Liver (tissue), 3 donors: Measurements from ENCODE around the gene C2CD2.
"Not testable (repeated sequence)": the region's sequence is repeated elsewhere in the genome, so short reads cannot be mapped to it uniquely, and the experiment has no call there.

Source experiments
- EGR1 ChIP-seq, 2 donors: IDR thresholded peaks; 2 replicates each; pipeline ENCODE4 v1.6.1; 2016 to 2018; ENCODE audit warnings: antibody characterized with exemption in 2 of 2, low read depth in 2 of 2
- FOXA1 ChIP-seq: IDR thresholded peaks from 2 replicates; pipeline ENCODE4 v1.6.1; 2016; ENCODE audit warnings: antibody characterized with exemption
- GABPA ChIP-seq, 2 donors: IDR thresholded peaks in 1 of 2; conservative IDR thresholded peaks in 1 of 2; 2 replicates each; pipeline ENCODE4 v1.6.1; 2016; ENCODE audit warnings: antibody characterized with exemption in 2 of 2, mild to moderate bottlenecking in 1 of 2, moderate library complexity in 1 of 2
- HNF4G ChIP-seq: IDR thresholded peaks from 2 replicates; pipeline ENCODE4 v1.6.1; 2016; ENCODE audit warnings: antibody characterized with exemption
- JUND ChIP-seq, 2 donors: IDR thresholded peaks; 2 replicates each; pipeline ENCODE4 v1.6.1; 2016; ENCODE audit warnings: antibody characterized with exemption in 2 of 2
- RXRA ChIP-seq, 2 donors: IDR thresholded peaks; 2 replicates each; pipeline ENCODE4 v1.6.1; 2017 to 2018; ENCODE audit warnings: antibody characterized with exemption in 2 of 2, mild to moderate bottlenecking in 1 of 2
- SP1 ChIP-seq: IDR thresholded peaks from 2 replicates; pipeline ENCODE4 v1.6.1; 2018; ENCODE audit warnings: antibody characterized with exemption, mild to moderate bottlenecking
- TAF1 ChIP-seq: conservative IDR thresholded peaks from 2 replicates; pipeline ENCODE4 v1.6.1; 2016; ENCODE audit warnings: antibody characterized with exemption, mild to moderate bottlenecking
- YY1 ChIP-seq: IDR thresholded peaks from 2 replicates; pipeline ENCODE4 v1.6.1; 2016; ENCODE audit warnings: antibody characterized with exemption, mild to moderate bottlenecking
- TF ChIP-seq, protein P1 (sequence below): fragments of 150-350 bp; IDR thresholded peaks from 2 replicates; pipeline ENCODE4 v1.5.1; 2017; ENCODE audit warnings: improper control_type of control experiment, low read depth, low read length; ENCODE audit not compliant: missing input control
- TF ChIP-seq, protein P2 (sequence below): IDR thresholded peaks from 2 replicates; pipeline ENCODE4 v1.6.1; 2016; ENCODE audit warnings: antibody characterized with exemption
- TF ChIP-seq, protein P3 (sequence below): IDR thresholded peaks from 2 replicates; pipeline ENCODE4 v1.6.1; 2016; ENCODE audit warnings: antibody characterized with exemption
- TF ChIP-seq, protein P4 (sequence below): IDR thresholded peaks from 2 replicates; pipeline ENCODE4 v1.6.1; 2016; ENCODE audit warnings: antibody characterized with exemption, mild to moderate bottlenecking
- TF ChIP-seq, protein P5 (sequence below): IDR thresholded peaks from 2 replicates; pipeline ENCODE4 v1.6.1; 2016; ENCODE audit warnings: antibody characterized with exemption
- donor health status: healthy.
- donor health status: healthy.

DNA sequence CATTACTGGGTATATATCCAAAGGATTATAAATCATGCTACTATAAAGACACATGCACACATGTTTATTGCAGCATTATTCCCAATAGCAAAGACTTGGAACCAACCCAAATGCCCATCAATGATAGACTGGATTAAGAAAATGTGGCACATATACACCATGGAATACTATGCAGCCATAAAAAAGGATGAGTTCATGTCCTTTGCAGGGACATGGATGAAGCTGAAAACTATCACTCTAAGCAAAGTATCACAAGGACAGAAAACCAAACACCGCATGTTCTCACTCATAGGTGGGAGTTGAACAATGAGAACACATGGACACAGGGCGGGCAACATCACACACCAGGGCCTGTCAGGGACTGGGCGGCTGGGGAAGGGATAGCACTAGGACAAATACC, 4.2 kb downstream of the C2CD2 start:
- TF ChIP-seq, protein P1, sequence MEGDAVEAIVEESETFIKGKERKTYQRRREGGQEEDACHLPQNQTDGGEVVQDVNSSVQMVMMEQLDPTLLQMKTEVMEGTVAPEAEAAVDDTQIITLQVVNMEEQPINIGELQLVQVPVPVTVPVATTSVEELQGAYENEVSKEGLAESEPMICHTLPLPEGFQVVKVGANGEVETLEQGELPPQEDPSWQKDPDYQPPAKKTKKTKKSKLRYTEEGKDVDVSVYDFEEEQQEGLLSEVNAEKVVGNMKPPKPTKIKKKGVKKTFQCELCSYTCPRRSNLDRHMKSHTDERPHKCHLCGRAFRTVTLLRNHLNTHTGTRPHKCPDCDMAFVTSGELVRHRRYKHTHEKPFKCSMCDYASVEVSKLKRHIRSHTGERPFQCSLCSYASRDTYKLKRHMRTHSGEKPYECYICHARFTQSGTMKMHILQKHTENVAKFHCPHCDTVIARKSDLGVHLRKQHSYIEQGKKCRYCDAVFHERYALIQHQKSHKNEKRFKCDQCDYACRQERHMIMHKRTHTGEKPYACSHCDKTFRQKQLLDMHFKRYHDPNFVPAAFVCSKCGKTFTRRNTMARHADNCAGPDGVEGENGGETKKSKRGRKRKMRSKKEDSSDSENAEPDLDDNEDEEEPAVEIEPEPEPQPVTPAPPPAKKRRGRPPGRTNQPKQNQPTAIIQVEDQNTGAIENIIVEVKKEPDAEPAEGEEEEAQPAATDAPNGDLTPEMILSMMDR = not testable (repeated sequence)
- TF ChIP-seq TAF1; EGR1 (IDR thresholded peaks at IDR 0.05; ENCODE audit: low read depth in 2 of 2); RXRA (IDR thresholded peaks at IDR 0.05); JUND (IDR thresholded peaks at IDR 0.05); YY1; GABPA (IDR thresholded peaks at IDR 0.05 in 1 of 2, conservative IDR thresholded peaks at IDR 0.05 in 1 of 2); SP1; HNF4G; FOXA1: not testable (repeated sequence)
- TF ChIP-seq, protein P2, sequence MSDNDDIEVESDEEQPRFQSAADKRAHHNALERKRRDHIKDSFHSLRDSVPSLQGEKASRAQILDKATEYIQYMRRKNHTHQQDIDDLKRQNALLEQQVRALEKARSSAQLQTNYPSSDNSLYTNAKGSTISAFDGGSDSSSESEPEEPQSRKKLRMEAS = not testable (repeated sequence)
- TF ChIP-seq, protein P3, sequence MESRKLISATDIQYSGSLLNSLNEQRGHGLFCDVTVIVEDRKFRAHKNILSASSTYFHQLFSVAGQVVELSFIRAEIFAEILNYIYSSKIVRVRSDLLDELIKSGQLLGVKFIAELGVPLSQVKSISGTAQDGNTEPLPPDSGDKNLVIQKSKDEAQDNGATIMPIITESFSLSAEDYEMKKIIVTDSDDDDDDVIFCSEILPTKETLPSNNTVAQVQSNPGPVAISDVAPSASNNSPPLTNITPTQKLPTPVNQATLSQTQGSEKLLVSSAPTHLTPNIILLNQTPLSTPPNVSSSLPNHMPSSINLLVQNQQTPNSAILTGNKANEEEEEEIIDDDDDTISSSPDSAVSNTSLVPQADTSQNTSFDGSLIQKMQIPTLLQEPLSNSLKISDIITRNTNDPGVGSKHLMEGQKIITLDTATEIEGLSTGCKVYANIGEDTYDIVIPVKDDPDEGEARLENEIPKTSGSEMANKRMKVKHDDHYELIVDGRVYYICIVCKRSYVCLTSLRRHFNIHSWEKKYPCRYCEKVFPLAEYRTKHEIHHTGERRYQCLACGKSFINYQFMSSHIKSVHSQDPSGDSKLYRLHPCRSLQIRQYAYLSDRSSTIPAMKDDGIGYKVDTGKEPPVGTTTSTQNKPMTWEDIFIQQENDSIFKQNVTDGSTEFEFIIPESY = not testable (repeated sequence)
- TF ChIP-seq, protein P4, sequence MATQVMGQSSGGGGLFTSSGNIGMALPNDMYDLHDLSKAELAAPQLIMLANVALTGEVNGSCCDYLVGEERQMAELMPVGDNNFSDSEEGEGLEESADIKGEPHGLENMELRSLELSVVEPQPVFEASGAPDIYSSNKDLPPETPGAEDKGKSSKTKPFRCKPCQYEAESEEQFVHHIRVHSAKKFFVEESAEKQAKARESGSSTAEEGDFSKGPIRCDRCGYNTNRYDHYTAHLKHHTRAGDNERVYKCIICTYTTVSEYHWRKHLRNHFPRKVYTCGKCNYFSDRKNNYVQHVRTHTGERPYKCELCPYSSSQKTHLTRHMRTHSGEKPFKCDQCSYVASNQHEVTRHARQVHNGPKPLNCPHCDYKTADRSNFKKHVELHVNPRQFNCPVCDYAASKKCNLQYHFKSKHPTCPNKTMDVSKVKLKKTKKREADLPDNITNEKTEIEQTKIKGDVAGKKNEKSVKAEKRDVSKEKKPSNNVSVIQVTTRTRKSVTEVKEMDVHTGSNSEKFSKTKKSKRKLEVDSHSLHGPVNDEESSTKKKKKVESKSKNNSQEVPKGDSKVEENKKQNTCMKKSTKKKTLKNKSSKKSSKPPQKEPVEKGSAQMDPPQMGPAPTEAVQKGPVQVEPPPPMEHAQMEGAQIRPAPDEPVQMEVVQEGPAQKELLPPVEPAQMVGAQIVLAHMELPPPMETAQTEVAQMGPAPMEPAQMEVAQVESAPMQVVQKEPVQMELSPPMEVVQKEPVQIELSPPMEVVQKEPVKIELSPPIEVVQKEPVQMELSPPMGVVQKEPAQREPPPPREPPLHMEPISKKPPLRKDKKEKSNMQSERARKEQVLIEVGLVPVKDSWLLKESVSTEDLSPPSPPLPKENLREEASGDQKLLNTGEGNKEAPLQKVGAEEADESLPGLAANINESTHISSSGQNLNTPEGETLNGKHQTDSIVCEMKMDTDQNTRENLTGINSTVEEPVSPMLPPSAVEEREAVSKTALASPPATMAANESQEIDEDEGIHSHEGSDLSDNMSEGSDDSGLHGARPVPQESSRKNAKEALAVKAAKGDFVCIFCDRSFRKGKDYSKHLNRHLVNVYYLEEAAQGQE = not testable (repeated sequence)
- TF ChIP-seq, protein P5, sequence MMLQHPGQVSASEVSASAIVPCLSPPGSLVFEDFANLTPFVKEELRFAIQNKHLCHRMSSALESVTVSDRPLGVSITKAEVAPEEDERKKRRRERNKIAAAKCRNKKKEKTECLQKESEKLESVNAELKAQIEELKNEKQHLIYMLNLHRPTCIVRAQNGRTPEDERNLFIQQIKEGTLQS = not testable (repeated sequence)
